UCSD-AML1 (cell line): ENCODE data around the gene ASXL2.
A peak's percentile ranks its signal among the peaks of the same experiment; 100 is the strongest.
"Not testable (repeated sequence)": the region's sequence is repeated elsewhere in the genome, so short reads cannot be mapped to it uniquely, and the experiment has no call there.

Source experiments
- DNase-seq: peaks from one replicate; lab custom pipeline; 2025; ENCODE audit not compliant: unreplicated experiment; lab: John Stamatoyannopoulos, UW

The ASXL2 gene

GRCh38 chr2:25742501-25742900 lies 135.8 kb downstream of the ASXL2 start:
- DNase-seq, result no peak

- DNase-seq, result no peak
Measured at GRCh38 chr2:25740810-25741381, 137.4 kb downstream of the ASXL2 start.

- DNase-seq, result no peak
Measured at GRCh38 chr2:25738383-25739343, 139.6 kb downstream of the ASXL2 start.

GRCh38 chr2:25736899-25737515 lies 141.3 kb downstream of the ASXL2 start:
- no peak for DNase-seq

GRCh38 chr2:25735835-25736234 lies 142.5 kb downstream of the ASXL2 start:
- DNase-seq, result no peak

GRCh38 chr2:25728559-25728958 lies 149.7 kb downstream of the ASXL2 start:
- DNase-seq, result no peak

GRCh38 chr2:25726522-25726921 lies 151.8 kb downstream of the ASXL2 start:
- no peak for DNase-seq

GRCh38 chr2:25725877-25726276 lies 152.4 kb downstream of the ASXL2 start:
- no peak for DNase-seq

GRCh38 chr2:25724756-25725155 lies 153.5 kb downstream of the ASXL2 start:
- no peak for DNase-seq

GRCh38 chr2:25722224-25722623 lies 156.1 kb downstream of the ASXL2 start:
- no peak for DNase-seq

GRCh38 chr2:25720575-25720974 lies 157.7 kb downstream of the ASXL2 start:
- DNase-seq, result no peak

GRCh38 chr2:25714740-25715139 lies 163.5 kb downstream of the ASXL2 start:
- DNase-seq, result no peak

- no peak for DNase-seq
Measured at GRCh38 chr2:25712455-25712854, 165.8 kb downstream of the ASXL2 start.

- peak; percentile 30 for DNase-seq
Measured at GRCh38 chr2:25711675-25712354, 166.5 kb downstream of the ASXL2 start.

- DNase-seq, result no peak
Measured at GRCh38 chr2:25710750-25711149, 167.5 kb downstream of the ASXL2 start.

GRCh38 chr2:25709349-25709748 lies 168.9 kb downstream of the ASXL2 start:
- DNase-seq, result no peak

- no peak for DNase-seq
Measured at GRCh38 chr2:25707927-25708590, 170.2 kb downstream of the ASXL2 start.

GRCh38 chr2:25705575-25705974 lies 172.7 kb downstream of the ASXL2 start:
- not testable (repeated sequence) for DNase-seq

- no peak for DNase-seq
Measured at GRCh38 chr2:25701801-25702200, 176.5 kb downstream of the ASXL2 start.

- no peak for DNase-seq
Measured at GRCh38 chr2:25700221-25700660, 178.0 kb downstream of the ASXL2 start.

GRCh38 chr2:25699216-25699615 lies 179.1 kb downstream of the ASXL2 start:
- no peak for DNase-seq
